ENCODE measurements around the gene AQP11.

DNA sequence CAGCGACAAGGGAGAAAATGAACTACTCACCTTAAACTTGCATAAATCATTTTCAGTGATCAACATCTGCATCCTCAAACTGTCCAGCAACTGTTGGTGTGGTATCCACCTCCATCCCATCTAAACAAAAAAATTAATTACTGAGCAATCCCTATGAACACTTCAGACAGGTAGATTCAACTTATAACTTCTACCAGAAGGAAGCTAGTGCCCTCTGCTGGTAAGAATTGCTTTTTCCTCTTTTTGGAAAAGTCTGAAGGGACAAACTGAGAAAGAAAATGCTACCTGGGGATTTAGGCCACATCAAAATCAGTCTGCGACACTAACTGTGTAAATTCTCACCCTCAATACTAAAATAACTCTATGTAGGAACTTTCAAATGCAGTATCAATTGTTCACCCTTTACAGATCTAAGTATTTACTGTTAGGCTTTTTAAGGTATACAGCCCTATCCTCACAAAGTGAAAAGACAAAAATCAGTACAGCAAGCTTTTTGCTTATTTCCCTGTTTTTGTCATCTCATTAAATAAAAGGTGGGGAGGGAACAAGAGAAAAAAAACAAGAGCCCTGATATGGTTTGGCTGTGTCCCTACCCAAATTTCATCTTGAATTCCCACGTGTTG is 29.9 kb downstream of the AQP11 start:
- TF ChIP-seq, protein P1, sequence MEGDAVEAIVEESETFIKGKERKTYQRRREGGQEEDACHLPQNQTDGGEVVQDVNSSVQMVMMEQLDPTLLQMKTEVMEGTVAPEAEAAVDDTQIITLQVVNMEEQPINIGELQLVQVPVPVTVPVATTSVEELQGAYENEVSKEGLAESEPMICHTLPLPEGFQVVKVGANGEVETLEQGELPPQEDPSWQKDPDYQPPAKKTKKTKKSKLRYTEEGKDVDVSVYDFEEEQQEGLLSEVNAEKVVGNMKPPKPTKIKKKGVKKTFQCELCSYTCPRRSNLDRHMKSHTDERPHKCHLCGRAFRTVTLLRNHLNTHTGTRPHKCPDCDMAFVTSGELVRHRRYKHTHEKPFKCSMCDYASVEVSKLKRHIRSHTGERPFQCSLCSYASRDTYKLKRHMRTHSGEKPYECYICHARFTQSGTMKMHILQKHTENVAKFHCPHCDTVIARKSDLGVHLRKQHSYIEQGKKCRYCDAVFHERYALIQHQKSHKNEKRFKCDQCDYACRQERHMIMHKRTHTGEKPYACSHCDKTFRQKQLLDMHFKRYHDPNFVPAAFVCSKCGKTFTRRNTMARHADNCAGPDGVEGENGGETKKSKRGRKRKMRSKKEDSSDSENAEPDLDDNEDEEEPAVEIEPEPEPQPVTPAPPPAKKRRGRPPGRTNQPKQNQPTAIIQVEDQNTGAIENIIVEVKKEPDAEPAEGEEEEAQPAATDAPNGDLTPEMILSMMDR (IDR thresholded peaks at IDR 0.05) = peak in 5 of 7 experiments; percentile 36 to 61 (median 46)
- TF ChIP-seq POLR2AphosphoS5 (IDR thresholded peaks at IDR 0.05) = no peak
- no peak for TF ChIP-seq POLR2A (IDR thresholded peaks at IDR 0.05)

All from stomach (tissue), 4 donors.